ENCODE data around the gene ZNF792.
"Not testable (repeated sequence)": the region's sequence is repeated elsewhere in the genome, so short reads cannot be mapped to it uniquely, and the experiment has no call there.

The ZNF792 gene

GRCh38 chr19:34963573-34964406 lies at the start of gene ZNF792:
ZNF792 (minus strand) TSS chr19:34964229; CDS start chr19:34963662, 567 bp downstream.
- DNase-seq: peak; percentile 72

- DNase-seq: peak; percentile 47
These were observed 49.2 kb upstream of the ZNF792 start for GRCh38 chr19:35013041-35013819.

GRCh38 chr19:35011737-35012682 lies 48.0 kb upstream of the ZNF792 start:
- DNase-seq: no peak

DNA sequence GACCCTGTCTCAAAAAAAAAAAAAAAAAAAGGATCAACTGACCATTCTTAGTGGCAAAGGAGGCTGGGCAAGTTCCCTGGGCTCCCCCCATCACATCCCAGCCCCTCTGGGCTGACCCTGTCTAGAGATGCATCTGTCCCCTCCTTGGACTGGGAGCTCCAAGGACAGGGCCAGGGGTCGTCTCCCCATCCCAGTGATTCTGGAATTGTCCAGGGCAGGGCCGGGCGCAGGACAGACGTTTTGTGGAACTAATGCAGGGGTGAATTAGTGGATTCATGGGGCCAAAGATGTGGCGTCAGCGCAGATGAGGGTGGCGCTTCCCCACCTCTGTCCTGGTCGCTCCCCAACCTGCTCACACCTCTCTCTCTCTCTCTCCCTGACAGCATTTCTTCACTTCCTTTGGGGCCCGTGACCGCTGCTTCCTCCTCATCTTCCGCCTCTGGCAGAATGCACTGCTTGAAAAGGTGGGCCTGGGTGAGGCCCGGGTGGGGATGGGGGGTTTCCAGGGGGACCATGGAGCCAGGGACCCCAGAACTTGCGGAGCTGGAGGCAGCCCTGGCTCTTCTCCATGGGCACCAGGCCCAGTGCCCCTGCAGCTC lies 47.2 kb upstream of the ZNF792 start:
- no peak for DNase-seq

GRCh38 chr19:35009424-35010415 lies 45.7 kb upstream of the ZNF792 start:
- no peak for DNase-seq

- no peak for DNase-seq
These were observed 44.9 kb upstream of the ZNF792 start for GRCh38 chr19:35008891-35009341.

GRCh38 chr19:35007427-35007826 lies 43.4 kb upstream of the ZNF792 start:
- not testable (repeated sequence) for DNase-seq

- DNase-seq: no peak
These were observed 43.0 kb upstream of the ZNF792 start for GRCh38 chr19:35006999-35007365.

DNA sequence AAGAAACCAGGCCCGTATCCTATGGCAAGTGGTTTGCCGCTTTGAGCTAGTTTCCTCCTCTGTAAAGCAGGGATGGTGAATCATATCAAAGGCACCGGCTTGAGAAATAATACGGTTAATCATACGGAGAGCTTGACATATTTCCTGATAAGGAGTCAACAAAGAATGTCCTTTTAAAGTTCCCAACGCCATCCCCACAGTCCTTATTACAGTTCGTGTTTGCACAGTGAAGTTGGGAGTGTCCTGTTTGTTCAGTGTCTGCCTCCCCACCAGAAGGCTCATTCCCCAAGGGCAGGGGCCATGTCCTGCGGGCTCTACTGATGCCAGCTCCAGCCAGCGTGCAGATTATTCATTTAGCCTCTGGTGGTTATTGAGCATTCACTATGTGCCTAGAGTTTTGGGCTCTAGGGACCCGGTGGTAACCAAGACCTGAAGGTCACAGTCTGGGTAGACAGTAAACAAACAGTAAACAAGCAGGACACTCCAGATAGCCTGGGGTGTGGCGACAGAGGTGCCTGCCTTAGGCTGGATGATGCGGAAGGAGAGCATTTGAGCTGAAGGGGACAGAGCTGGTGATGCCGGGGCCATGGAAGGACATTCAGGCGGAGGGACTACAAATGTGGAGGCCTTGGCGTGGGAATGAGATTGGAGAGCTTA lies 42.4 kb upstream of the ZNF792 start:
- DNase-seq: no peak

- not testable (repeated sequence) for DNase-seq
These were observed 41.9 kb upstream of the ZNF792 start for GRCh38 chr19:35006007-35006341.

DNA sequence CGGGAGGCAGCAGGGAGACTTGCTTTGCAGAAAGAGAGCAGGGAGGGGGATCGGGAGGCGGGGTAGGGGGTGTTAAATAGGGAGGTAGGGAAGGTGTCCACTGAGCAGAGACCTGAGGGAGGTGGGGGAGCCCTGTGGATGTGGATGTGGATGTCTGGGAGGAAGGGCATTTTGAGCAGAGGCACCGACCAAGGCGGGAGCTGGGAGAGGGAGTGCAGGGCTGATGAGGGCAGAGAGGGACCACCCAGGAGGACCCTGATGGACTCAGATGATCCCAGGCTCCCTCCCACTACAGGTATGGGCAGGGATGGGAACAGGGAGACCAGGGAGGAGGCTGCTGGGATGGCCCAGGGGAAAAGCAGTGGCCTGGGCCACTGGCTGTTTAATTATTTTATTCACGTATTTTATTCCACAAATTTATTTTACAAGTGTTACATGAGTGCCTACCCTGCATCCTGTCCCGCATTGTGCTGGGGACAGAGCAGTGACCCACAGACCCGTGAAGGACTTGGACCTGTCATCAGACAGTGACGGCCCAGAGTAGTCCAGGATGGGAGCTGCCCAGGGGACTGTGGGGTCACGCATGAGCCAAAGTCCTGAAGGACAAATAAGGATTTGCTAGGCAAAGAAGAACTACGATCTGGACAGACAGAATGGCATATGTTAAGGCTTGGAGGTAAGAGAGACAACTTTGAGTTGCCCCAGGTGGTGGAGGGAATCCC lies 41.4 kb upstream of the ZNF792 start:
- no peak for DNase-seq

GRCh38 chr19:35004517-35005255 lies 40.7 kb upstream of the ZNF792 start:
- no peak for DNase-seq

- no peak for DNase-seq
These were observed 38.1 kb upstream of the ZNF792 start for GRCh38 chr19:35002037-35002535.

DNA sequence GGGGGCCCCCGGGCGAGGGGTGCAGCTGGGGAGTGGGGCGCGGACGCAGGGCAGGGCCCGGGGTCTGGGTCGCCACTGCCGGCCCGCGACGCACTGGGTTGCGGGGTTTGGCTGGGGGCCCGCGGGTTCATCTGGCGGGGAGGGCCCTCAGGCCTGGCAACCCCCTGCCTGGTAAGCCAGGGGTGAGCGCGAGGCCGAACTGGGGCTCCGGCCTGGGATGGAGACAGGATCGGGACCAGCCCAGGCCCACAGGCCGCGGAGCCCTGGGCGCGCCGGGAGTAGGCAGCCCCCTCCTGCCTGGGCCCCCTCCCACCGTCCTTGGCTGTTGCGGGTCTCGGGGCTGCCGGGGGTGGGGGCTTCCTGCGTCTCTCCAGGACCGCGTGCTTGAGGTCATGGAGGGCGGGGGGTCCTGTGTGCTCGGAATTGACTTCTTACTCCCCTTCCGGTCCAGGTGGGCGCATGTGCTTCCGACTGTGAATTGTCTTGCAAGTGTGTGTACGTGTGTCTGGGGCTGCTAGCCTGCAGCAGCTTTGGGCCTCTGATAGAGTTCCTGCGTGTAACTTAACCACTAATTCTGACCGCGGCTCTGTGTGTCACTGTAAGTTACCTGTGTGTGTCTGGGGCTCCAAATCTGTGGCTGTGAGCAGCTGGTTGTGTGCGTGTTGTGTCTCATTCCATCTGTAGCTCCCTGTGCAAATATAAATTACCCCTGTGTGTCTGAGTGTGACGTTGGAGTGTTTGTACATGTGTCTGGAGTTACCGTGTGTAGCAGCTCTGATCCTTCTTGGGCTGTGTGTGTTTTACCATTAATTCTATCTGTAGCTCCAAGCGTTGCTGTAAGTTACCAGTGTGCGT lies 36.8 kb upstream of the ZNF792 start:
- DNase-seq: peak; percentile 72

GRCh38 chr19:35000338-35000646 lies 36.3 kb upstream of the ZNF792 start:
- no peak for DNase-seq

DNA sequence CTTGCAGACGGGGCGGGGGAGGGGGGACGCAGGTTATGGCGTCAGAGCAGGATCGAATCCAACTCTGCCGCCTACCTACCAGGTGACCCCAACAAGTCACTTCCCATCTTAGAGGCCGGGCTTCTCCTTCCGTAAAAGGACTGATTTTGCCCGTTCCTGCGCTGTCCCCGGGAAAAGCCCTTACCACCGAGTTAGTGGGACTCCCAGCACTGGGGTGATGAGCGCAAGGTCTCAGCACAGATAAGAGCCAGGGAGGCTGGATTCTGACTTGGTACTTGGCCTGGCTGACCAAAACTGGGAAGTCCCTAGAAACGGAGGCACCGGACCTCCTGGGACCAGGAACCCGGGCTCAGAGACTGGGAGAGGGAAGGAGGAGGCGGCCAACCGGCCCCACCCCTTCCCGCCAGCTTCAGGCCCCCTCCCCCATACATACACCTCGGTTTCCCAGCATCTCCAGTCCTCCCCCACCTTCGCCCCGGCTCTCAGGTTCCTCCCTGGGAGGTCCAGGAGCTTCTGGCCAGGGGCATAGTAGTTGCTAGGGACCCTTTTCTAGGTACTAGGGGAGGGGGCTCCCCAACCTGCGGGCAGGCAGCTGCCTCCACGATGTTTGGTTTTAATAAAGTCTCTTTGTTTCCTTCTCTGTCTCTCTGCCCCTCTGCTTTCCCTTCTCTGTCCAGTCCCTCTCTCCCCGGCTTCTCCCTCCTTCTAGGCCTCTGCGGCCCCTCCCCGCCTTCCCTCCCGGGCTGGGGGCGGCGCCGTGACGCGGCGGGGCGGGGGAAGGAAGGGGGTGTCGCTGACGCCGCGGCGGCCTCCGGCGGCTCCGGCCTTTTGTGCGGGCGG lies 35.7 kb upstream of the ZNF792 start, which contains the start of gene GRAMD1A:
Gene GRAMD1A, plus strand, starts transcription at position 826 of the 840 bp plus-strand sequence. CDS start 156 bp downstream, outside the sequence.
- DNase-seq: peak; percentile 92

Measured in OCI-M1 (cell line).